H9 (cell line): ENCODE measurements around the gene RYR1. TPM values are rescaled to one million over a fixed set of nuclear protein-coding genes. Genes with fewer than 3 reads are reported as not detected.

ENCODE experiments used
- DNase-seq: peaks from one replicate; pipeline ENCODE4 v3.0.0-alpha.2; 2017
- H2AFZ ChIP-seq: one replicate; pipeline ENCODE4 v1.6.1; 2013; ENCODE audit warnings: mild to moderate bottlenecking, low read length, control low read depth, moderate library complexity
- H2AK5ac ChIP-seq: 2 replicates; pipeline ENCODE4 v1.6.1; 2013; ENCODE audit warnings: low read length, control low read depth, mixed read lengths; ENCODE audit not compliant: insufficient read length
- H2BK120ac ChIP-seq: one replicate; pipeline ENCODE4 v1.6.1; 2013; ENCODE audit warnings: low read depth, mild to moderate bottlenecking, low read length, control low read depth, inconsistent platforms; ENCODE audit not compliant: poor library complexity, severe bottlenecking
- H2BK12ac ChIP-seq: 2 replicates; pipeline ENCODE4 v1.6.1; 2013; ENCODE audit warnings: low read length, control low read depth, mixed read lengths, low read depth; ENCODE audit not compliant: insufficient read length
- H2BK15ac ChIP-seq: 2 replicates; pipeline ENCODE4 v1.6.1; 2013; ENCODE audit warnings: low read depth, low read length, control low read depth
- H2BK20ac ChIP-seq: one replicate; pipeline ENCODE4 v1.6.1; 2013; ENCODE audit warnings: low read depth, mild to moderate bottlenecking, low read length, control low read depth, inconsistent platforms; ENCODE audit not compliant: poor library complexity, severe bottlenecking
- H2BK5ac ChIP-seq: 2 replicates; pipeline ENCODE4 v1.6.1; 2013; ENCODE audit warnings: low read length, control low read depth, mixed read lengths; ENCODE audit not compliant: insufficient read length
- H3K14ac ChIP-seq: 2 replicates; pipeline ENCODE4 v1.6.1; 2013; ENCODE audit warnings: low read length, control low read depth; ENCODE audit not compliant: insufficient read depth
- H3K18ac ChIP-seq: 2 replicates; pipeline ENCODE4 v1.6.1; 2013; ENCODE audit warnings: low read depth, mild to moderate bottlenecking, mixed read lengths, low read length, control low read depth; ENCODE audit not compliant: insufficient read length
- H3K23ac ChIP-seq: 2 replicates; pipeline ENCODE4 v1.6.1; 2013; ENCODE audit warnings: low read length, control low read depth, mixed read lengths, low read depth; ENCODE audit not compliant: insufficient read length
- H3K23me2 ChIP-seq: 2 replicates; pipeline ENCODE4 v1.6.1; 2013; ENCODE audit warnings: low read depth, mild to moderate bottlenecking, mixed read lengths, low read length, control low read depth; ENCODE audit not compliant: insufficient read length, poor library complexity, severe bottlenecking
- H3K27ac ChIP-seq: 2 replicates; pipeline ENCODE4 v1.5.1; 2013; ENCODE audit warnings: low read length, control low read depth, mixed read lengths, low read depth; ENCODE audit not compliant: insufficient read length
- H3K27me3 ChIP-seq: 2 replicates; pipeline ENCODE4 v1.6.1; 2013; ENCODE audit warnings: low read length, control low read depth, inconsistent platforms; ENCODE audit not compliant: insufficient read depth
- H3K4ac ChIP-seq: 2 replicates; pipeline ENCODE4 v1.6.1; 2013; ENCODE audit warnings: low read depth, mild to moderate bottlenecking, control low read depth, inconsistent platforms, low read length, moderate library complexity
- H3K4me1 ChIP-seq: 2 replicates; pipeline ENCODE4 v1.6.1; 2013; ENCODE audit warnings: low read length, control low read depth, inconsistent platforms; ENCODE audit not compliant: insufficient read depth
- H3K4me2 ChIP-seq: 2 replicates; pipeline ENCODE4 v1.6.1; 2013; ENCODE audit warnings: low read length, control low read depth, mixed read lengths; ENCODE audit not compliant: insufficient read length, insufficient read depth
- H3K56ac ChIP-seq: 2 replicates; pipeline ENCODE4 v1.6.1; 2013; ENCODE audit warnings: low read depth, mild to moderate bottlenecking, mixed read lengths, low read length, control low read depth; ENCODE audit not compliant: insufficient read length
- H3K79me1 ChIP-seq: 2 replicates; pipeline ENCODE4 v1.6.1; 2013; ENCODE audit warnings: low read depth, mild to moderate bottlenecking, moderate library complexity, low read length, control low read depth, inconsistent platforms; ENCODE audit not compliant: insufficient read depth, poor library complexity, severe bottlenecking
- H3K79me2 ChIP-seq: 2 replicates; pipeline ENCODE4 v1.6.1; 2013; ENCODE audit warnings: low read length, control low read depth, inconsistent platforms; ENCODE audit not compliant: insufficient read depth
- H3K9ac ChIP-seq: 2 replicates; pipeline ENCODE4 v1.6.1; 2013; ENCODE audit warnings: low read length, control low read depth, mixed read lengths; ENCODE audit not compliant: insufficient read length; ENCODE audit errors: extremely low read depth
- H3K9me3 ChIP-seq: one replicate; pipeline ENCODE4 v1.6.1; 2013; ENCODE audit warnings: low read depth, low read length, inconsistent platforms; ENCODE audit not compliant: control insufficient read depth
- H3T11ph ChIP-seq: one replicate; pipeline ENCODE4 v1.6.1; 2013; ENCODE audit warnings: mild to moderate bottlenecking, low read length, control low read depth, inconsistent platforms
- H4K20me1 ChIP-seq: one replicate; pipeline ENCODE4 v1.6.1; 2013; ENCODE audit not compliant: control insufficient read depth, insufficient read length, insufficient read depth
- H4K5ac ChIP-seq: 2 replicates; pipeline ENCODE4 v1.6.1; 2013; ENCODE audit warnings: low read depth, mild to moderate bottlenecking, mixed read lengths, low read length, control low read depth; ENCODE audit not compliant: insufficient read length
- H4K8ac ChIP-seq: replicated peaks from 2 replicates; pipeline ENCODE4 v1.6.1; 2013; ENCODE audit warnings: low read length, control low read depth, mixed read lengths, low read depth; ENCODE audit not compliant: insufficient read length
- H4K91ac ChIP-seq: 2 replicates; pipeline ENCODE4 v1.6.1; 2013; ENCODE audit warnings: low read depth, mild to moderate bottlenecking, moderate library complexity, mixed read lengths, low read length, control low read depth; ENCODE audit not compliant: insufficient read length
- H3K27ac Mint-ChIP-seq, 3 experiments: 2 replicates in 2 of 3; 3 replicates in 1 of 3; pipeline ENCODE4 v1.8.0; 2020 to 2021; ENCODE audit warnings: mixed read lengths in 3 of 3, mild to moderate bottlenecking in 1 of 3, moderate library complexity in 1 of 3
- H3K27me3 Mint-ChIP-seq: 2 replicates; pipeline ENCODE4 v1.8.0; 2021; ENCODE audit warnings: low read depth, mild to moderate bottlenecking, moderate library complexity, mixed read lengths
- H3K36me3 Mint-ChIP-seq, 3 experiments: 2 replicates in 2 of 3; 3 replicates in 1 of 3; pipeline ENCODE4 v1.8.0; 2020 to 2021; ENCODE audit warnings: low read depth in 3 of 3, mixed read lengths in 3 of 3; ENCODE audit not compliant: insufficient read depth in 1 of 3
- H3K4me1 Mint-ChIP-seq, 2 experiments: 2 replicates each; pipeline ENCODE4 v1.8.0; 2020; ENCODE audit warnings: mixed read lengths in 2 of 2
- H3K4me3 Mint-ChIP-seq, 2 experiments: 2 replicates in 1 of 2; 3 replicates in 1 of 2; pipeline ENCODE4 v1.8.0; 2020 to 2021; ENCODE audit warnings: mild to moderate bottlenecking in 2 of 2, mixed read lengths in 2 of 2, moderate library complexity in 1 of 2
- H3K9me3 Mint-ChIP-seq, 2 experiments: 2 replicates in 1 of 2; 3 replicates in 1 of 2; pipeline ENCODE4 v1.8.0; 2020; ENCODE audit warnings: mild to moderate bottlenecking in 2 of 2, mixed read lengths in 2 of 2, moderate library complexity in 1 of 2
- WGBS: extraction: QIAGEN DNeasy Blood & Tissue Kit; methylation state at CpG from one replicate; pipeline ENCODE4 v1.1.7; 2013; ENCODE audit warnings: missing lambda C conversion rate, low lambda C conversion rate, mixed read lengths; ENCODE audit not compliant: insufficient read length; ENCODE audit errors: extremely low coverage; 5-methylcytosine and 5-hydroxymethylcytosine counted together
- total RNA-seq: library from RNA; stranded (reverse); gene quantifications from 2 replicates; pipeline ENCODE4 v1.2.1, GENCODE V29; 2021
- TF ChIP-seq, protein P1 (sequence below): fragments of 200-600 bp; sonication (generic); conservative IDR thresholded peaks from 3 replicates; pipeline ENCODE4 v1.8.0; 2021; ENCODE audit warnings: antibody characterized with exemption, mild to moderate bottlenecking

The RYR1 gene
- total RNA-seq, 1 experiment from 2014 or later: 8.9 TPM

DNA sequence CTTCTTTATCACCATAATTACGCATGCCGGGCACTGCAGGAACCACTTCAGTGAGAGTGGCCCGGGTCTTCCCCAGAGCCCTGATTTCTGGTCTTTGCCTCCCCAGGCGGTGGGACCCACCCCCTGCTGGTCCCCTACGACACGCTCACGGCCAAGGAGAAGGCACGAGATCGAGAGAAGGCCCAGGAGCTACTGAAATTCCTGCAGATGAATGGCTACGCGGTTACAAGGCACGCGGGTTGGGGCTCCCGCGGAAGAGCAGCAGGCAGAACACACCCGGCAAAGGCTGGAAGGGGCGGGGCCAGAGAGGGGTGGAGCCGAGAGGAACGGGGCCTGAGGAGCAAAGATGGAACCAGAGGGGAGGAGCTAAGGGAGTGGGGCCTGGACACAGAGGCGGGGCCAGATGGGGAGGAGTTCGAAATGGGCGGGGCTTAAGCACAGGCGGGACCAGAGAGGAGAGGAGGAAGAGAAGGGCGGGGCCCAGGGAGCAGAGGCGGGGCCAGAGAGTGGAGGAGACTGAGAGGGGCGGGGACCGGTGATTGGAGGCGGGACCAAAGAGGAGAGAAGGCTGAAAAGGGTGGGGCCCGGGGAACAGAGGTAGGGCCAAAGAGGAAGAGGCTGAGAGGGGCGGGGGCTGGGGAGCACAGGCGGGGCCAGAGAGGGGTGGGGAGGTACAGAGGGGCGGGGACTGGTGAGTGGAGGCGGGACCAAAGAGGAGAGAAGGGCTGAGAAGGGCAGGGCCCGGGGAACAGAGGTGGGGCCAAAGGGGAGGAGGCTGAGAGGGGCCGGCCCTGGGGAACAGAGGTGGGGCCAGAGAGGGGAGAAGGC, 73.4 kb downstream of the RYR1 start:
- H2AFZ ChIP-seq: no peak overlapping the region
- Mint-ChIP-seq H3K4me1 (peaks cover 9 to 16% of the 10 kb centered on the region in 2 experiments; a peak in 3 of 4 replicates), H3K36me3 (peaks cover 52 to 71% (median 62%) of the 10 kb centered on the region in 3 experiments; a peak in 6 of 7 replicates), H3K4me3 (peak overlapping the region; percentile 9 to 17; a peak in 2 of 5 replicates), H3K27ac (peak overlapping the region in 1 of 3 experiments; percentile 80; a peak in 1 of 7 replicates), H3K9me3 (no peaks in the 10 kb centered on the region), H3K27me3 (no peaks in the 10 kb centered on the region; the same call in 1 of the 2 replicates)
- H3K27ac ChIP-seq: no peak overlapping the region
- H3K4me2 ChIP-seq: peak overlapping the region; percentile 28
- no peak overlapping the region for H3K23ac ChIP-seq
- H4K5ac ChIP-seq: no peak overlapping the region
- H2BK5ac ChIP-seq: no peak overlapping the region
- no peaks in the 10 kb centered on the region; the same call in 1 of the 2 replicates for H3K79me2 ChIP-seq
- no peak overlapping the region for H3K9ac ChIP-seq
- no peak overlapping the region for H2AK5ac ChIP-seq
- H3K56ac ChIP-seq: no peak overlapping the region
- no peak overlapping the region for H2BK20ac ChIP-seq
- no peak overlapping the region for H4K91ac ChIP-seq
- no peak overlapping the region for H3K18ac ChIP-seq
- no peaks in the 10 kb centered on the region for H4K20me1 ChIP-seq
- H2BK12ac ChIP-seq: no peak overlapping the region
- H3K9me3 ChIP-seq: no peaks in the 10 kb centered on the region
- no peak overlapping the region for H3T11ph ChIP-seq
- H3K23me2 ChIP-seq: no peaks in the 10 kb centered on the region
- H2BK15ac ChIP-seq: no peak overlapping the region
- WGBS: no CpG with 5 or more reads among the region's 35 CpGs
- H3K27me3 ChIP-seq: no peaks in the 10 kb centered on the region
- no peaks in the 10 kb centered on the region for H3K79me1 ChIP-seq
- H4K8ac ChIP-seq: no peak overlapping the region
- peak; percentile 98 for DNase-seq
- TF ChIP-seq, protein P1, sequence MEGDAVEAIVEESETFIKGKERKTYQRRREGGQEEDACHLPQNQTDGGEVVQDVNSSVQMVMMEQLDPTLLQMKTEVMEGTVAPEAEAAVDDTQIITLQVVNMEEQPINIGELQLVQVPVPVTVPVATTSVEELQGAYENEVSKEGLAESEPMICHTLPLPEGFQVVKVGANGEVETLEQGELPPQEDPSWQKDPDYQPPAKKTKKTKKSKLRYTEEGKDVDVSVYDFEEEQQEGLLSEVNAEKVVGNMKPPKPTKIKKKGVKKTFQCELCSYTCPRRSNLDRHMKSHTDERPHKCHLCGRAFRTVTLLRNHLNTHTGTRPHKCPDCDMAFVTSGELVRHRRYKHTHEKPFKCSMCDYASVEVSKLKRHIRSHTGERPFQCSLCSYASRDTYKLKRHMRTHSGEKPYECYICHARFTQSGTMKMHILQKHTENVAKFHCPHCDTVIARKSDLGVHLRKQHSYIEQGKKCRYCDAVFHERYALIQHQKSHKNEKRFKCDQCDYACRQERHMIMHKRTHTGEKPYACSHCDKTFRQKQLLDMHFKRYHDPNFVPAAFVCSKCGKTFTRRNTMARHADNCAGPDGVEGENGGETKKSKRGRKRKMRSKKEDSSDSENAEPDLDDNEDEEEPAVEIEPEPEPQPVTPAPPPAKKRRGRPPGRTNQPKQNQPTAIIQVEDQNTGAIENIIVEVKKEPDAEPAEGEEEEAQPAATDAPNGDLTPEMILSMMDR: no peak
- H3K4ac ChIP-seq: no peak overlapping the region
- no peak overlapping the region for H3K14ac ChIP-seq
- H3K4me1 ChIP-seq: no peaks in the 10 kb centered on the region; the same call in 1 of the 2 replicates
- H2BK120ac ChIP-seq: no peak overlapping the region
